Right lobe of liver (tissue), 6 donors: ENCODE measurements around the gene SDK1. TPM values are rescaled to one million over a fixed set of nuclear protein-coding genes. Genes with fewer than 3 reads are reported as not detected.
A peak's percentile ranks its signal among the peaks of the same experiment; 100 is the strongest.

Experiments
- ATAC-seq, 4 donors: fragments of 200-7000 bp; cut with Tn5 transposase; one replicate each; pipeline ENCODE4 v1.9.1; 2020; ENCODE audit warnings: mild to moderate bottlenecking in 4 of 4, moderate library complexity in 4 of 4
- DNase-seq, 3 donors: peaks; one replicate each; pipeline ENCODE4 v3.0.0-alpha.2; 2020
- H3K27ac ChIP-seq, 3 donors: fragments of 200-600 bp; one replicate each; pipeline ENCODE4 v1.8.0; 2022
- H3K27me3 ChIP-seq, 2 donors: fragments of 200-600 bp; one replicate each; pipeline ENCODE4 v1.8.0; 2022
- H3K36me3 ChIP-seq, 4 donors: fragments of 200-600 bp; sonication (generic) in 1 of 4; one replicate each; pipeline versions ENCODE4 v1.5.1 to v1.8.0; 2017 to 2022; ENCODE audit warnings: control low read depth in 1 of 4
- H3K4me1 ChIP-seq, 4 donors: fragments of 200-600 bp; sonication (generic) in 1 of 4; one replicate each; pipeline versions ENCODE4 v1.5.1 to v1.8.0; 2017 to 2022; ENCODE audit warnings: control low read depth in 1 of 4
- H3K4me3 ChIP-seq, 3 donors: fragments of 200-600 bp; one replicate each; pipeline ENCODE4 v1.8.0; 2022
- H3K9me3 ChIP-seq, 4 donors: fragments of 200-600 bp; sonication (generic) in 1 of 4; one replicate each; pipeline versions ENCODE4 v1.5.1 to v1.8.0; 2017 to 2022; ENCODE audit warnings: control low read depth in 1 of 4
- CTCF ChIP-seq, 4 donors: fragments of 200-600 bp in 3 of 4; fragments of 450-650 bp in 1 of 4; IDR thresholded peaks; one replicate each; pipeline versions ENCODE4 v1.5.1 to v1.8.0; 2016 to 2022; ENCODE audit warnings: antibody characterized with exemption in 4 of 4, mild to moderate bottlenecking in 2 of 4
- POLR2A ChIP-seq: fragments of 450-650 bp; IDR thresholded peaks from one replicate; pipeline ENCODE4 v1.6.1; 2017; ENCODE audit warnings: antibody characterized with exemption, mild to moderate bottlenecking
- WGBS: methylation state at CpG from one replicate; pipeline ENCODE4 v1.1.6; 2018; ENCODE audit warnings: low coverage, low lambda C conversion rate; ENCODE audit not compliant: insufficient coverage; ENCODE audit errors: missing lambda C conversion rate; 5-methylcytosine and 5-hydroxymethylcytosine counted together
- intact Hi-C, 2 donors: fragments of 100-400 bp; cut with DNase I; formaldehyde crosslinking; loops; one replicate each; pipeline versions ENCODE4 v1.11.2 to v1.14.1; 2022
- total RNA-seq, 6 experiments: library from RNA; depleted of rRNA in 2 of 6; stranded (reverse); fragments of >200 nt in 2 of 6; fragmentation: NEBNext Ultra II Directional in 3 of 6; extraction: Animal tissue kit (Norgen Biotek cat#: 25700) in 3 of 6; gene quantifications; one replicate each; pipeline versions ENCODE4 v1.1.0 to v1.2.4, GENCODE V29; 2016 to 2023
- donor health status: DM: no; HTN: yes; CAD: no.
- donor health status: DM: no; HTN: no; CAD: no.
- donor health status: DM: no; HTN: no; CAD: no.
- donor health status: DM: no; HTN: yes; CAD: no.
- donor health status: DM: no; HTN: yes; CAD: no.

Gene SDK1
- total RNA-seq, 6 experiments from 2014 or later, result 0.07 to 1.4 (median 0.65) TPM

DNA sequence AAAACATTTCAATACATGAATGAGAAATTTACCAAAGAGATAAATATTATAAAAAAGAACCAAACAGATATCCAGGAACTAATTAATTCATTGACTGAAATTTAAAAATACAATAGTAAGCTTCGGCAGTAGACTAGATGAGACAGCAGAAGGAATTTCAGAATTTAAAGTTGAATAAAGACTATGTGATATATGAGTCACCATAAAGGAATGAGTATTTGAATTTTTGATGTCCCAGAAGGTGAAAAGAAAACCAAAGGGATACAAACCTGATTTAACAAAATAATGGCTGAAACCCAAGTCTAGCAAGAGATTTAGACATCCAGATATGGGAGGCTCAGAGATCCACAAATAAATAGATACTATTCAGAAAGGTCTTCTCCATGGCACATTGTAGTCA, 757.1 kb downstream of the SDK1 start:
- H3K4me1 ChIP-seq, result no peaks in the 10 kb centered on the region
- H3K27ac ChIP-seq, result no peak overlapping the region
- no peaks in the 10 kb centered on the region for H3K9me3 ChIP-seq
- H3K4me3 ChIP-seq, result no peak overlapping the region
- DNase-seq, result no peak
- TF ChIP-seq POLR2A (no peak), CTCF (IDR thresholded peaks at IDR 0.05) (no peak)
- no peak for ATAC-seq
- 80% methylated on average over 1 of the region's 1 CpG for WGBS
- no peaks in the 10 kb centered on the region for H3K27me3 ChIP-seq
- intact Hi-C loops, result no loop called here
- H3K36me3 ChIP-seq, result no peaks in the 10 kb centered on the region

DNA sequence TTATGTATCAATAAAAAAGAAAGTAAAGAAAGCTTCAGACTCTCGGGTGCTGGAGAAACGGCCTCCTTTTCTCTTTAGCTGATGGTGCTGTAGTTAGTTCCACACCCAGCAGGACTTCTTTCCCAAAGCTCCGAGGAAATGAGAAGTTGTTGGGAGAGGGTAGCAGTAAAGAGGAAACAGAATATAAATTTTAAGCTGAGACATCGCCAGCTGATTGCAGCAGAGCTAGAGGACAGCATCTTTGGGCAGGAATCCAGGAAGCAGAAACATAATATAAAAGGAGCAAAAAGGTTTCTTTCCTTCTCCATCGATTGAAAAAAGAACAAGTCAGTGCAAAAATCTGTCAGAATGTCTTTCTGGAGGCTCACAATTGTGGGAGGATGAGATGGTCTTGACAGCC, 764.1 kb downstream of the SDK1 start:
- no peak for TF ChIP-seq POLR2A
- no peak for TF ChIP-seq CTCF (IDR thresholded peaks at IDR 0.05)
- intact Hi-C loops, result no loop called here
- Histone ChIP-seq H3K27me3 (no peaks in the 10 kb centered on the region), H3K9me3 (no peaks in the 10 kb centered on the region), H3K36me3 (no peaks in the 10 kb centered on the region), H3K4me3 (no peak overlapping the region), H3K4me1 (no peaks in the 10 kb centered on the region), H3K27ac (no peak overlapping the region)
- no peak for DNase-seq
- 37% methylated on average over 5 of the region's 5 CpGs for WGBS
- ATAC-seq, result peak in 1 of 4 donors; percentile 27

GRCh38 chr7:4066206-4066605, 765.2 kb downstream of the SDK1 start:
- intact Hi-C loops, result no loop called here
- no peak for DNase-seq

GRCh38 chr7:4066626-4067475, 765.8 kb downstream of the SDK1 start:
- TF ChIP-seq POLR2A, result no peak
- Histone ChIP-seq H3K4me1 (no peaks in the 10 kb centered on the region), H3K27ac (no peak overlapping the region), H3K27me3 (no peaks in the 10 kb centered on the region), H3K36me3 (no peaks in the 10 kb centered on the region), H3K4me3 (no peak overlapping the region), H3K9me3 (no peaks in the 10 kb centered on the region)
- no peak for DNase-seq
- no peak for ATAC-seq
- intact Hi-C loops, result no loop called here
- 57% methylated on average over 15 of the region's 21 CpGs for WGBS

More at GRCh38 chr7:4066206-4066605, 765.2 kb downstream of the SDK1 start:
- Histone ChIP-seq H3K36me3 (no peaks in the 10 kb centered on the region), H3K9me3 (no peaks in the 10 kb centered on the region), H3K4me3 (no peak overlapping the region), H3K4me1 (no peaks in the 10 kb centered on the region), H3K27ac (no peak overlapping the region), H3K27me3 (no peaks in the 10 kb centered on the region)
- WGBS, result 60% methylated on average over 7 of the region's 10 CpGs
- TF ChIP-seq CTCF (IDR thresholded peaks at IDR 0.05) (no peak), POLR2A (no peak)
- ATAC-seq, result no peak

DNA sequence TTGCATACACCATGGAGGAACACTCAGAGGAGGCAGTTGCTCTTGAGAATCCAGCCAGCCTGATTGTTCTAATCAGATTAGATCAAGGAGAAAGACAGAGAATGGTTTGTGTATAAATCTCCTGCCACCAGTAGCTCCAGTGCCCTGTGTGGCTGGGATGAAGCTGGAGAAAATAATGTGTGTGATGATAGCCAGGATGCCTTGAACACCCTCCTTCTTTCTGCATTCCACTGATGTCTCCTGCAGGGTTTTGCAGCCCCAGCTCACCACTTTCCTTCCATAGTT, 766.4 kb downstream of the SDK1 start:
- no peak for DNase-seq
- intact Hi-C loops, result no loop called here
- H3K4me1 ChIP-seq, result no peaks in the 10 kb centered on the region
- no peak overlapping the region for H3K4me3 ChIP-seq
- TF ChIP-seq POLR2A (no peak), CTCF (IDR thresholded peaks at IDR 0.05) (no peak)
- no peaks in the 10 kb centered on the region for H3K9me3 ChIP-seq
- no peak overlapping the region for H3K27ac ChIP-seq
- no peak for ATAC-seq
- no peaks in the 10 kb centered on the region for H3K36me3 ChIP-seq
- H3K27me3 ChIP-seq, result no peaks in the 10 kb centered on the region
